Smooth muscle cell of bladder (primary cell): ENCODE results near the gene ATP6V0A1. TPM values are rescaled to one million over a fixed set of nuclear protein-coding genes. Genes with fewer than 3 reads are reported as not detected.

Source experiments
- total RNA-seq: library from RNA; depleted of rRNA; stranded (reverse); fragments of >200 nt; gene quantifications from 2 replicates; pipeline ENCODE4 v1.2.3, GENCODE V29; 2014

Gene ATP6V0A1
- 46.5 and 57.3 TPM in 2 replicates for total RNA-seq

DNA sequence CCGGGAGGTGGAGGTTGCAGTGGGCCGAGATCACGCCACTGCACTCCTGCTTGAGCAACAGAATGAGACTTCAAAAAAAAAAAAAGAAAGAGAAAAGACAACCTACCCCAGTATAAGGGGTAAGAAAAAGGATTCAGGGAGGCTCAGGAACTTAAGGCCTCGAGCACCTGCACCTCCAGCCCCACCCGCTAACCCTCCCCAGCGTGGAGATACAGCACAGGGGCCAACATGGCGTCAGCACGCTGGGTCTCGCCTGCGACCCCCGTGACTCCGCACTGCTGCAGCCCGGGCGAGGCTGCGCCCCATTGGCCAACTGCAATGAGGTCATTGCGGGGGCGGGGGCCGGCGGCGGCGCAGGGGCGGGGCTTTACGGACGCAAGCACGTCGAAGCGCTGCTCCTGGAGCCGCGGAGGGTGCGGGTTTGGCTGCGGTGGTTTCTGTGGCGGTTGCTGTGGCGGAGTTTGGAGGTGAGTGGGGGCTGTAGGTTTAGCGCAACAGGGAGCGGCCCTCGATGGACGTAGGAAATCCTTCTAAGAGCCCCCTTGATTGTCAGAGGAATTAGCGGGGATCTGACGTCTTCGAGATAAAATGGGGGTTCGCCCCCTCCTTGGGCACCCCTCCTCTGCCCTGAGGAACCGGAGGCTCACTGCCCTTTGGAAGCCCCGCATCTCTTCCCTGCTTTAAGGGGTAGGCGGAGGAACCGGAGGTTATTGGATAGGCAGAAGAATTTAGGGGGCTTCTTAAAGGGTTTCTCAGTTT lies at the start of gene ATP6V0A1:
Gene ATP6V0A1 (plus strand): TSS at position 382 of the 759 bp plus-strand sequence. CDS start 2,017 bp downstream, outside the sequence.

GRCh38 chr17:42422958-42423712 lies 35.5 kb upstream of the ATP6V0A1 start, which contains the start of gene CAVIN1:
TSS of gene CAVIN1 (minus strand) at chr17:42423256. CDS start at chr17:42423097, 159 bp downstream.

GRCh38 chr17:42536048-42536371 lies 77.3 kb downstream of the ATP6V0A1 start, which contains the start of gene NAGLU:
TSS of gene NAGLU (plus strand) at chr17:42536241. CDS start at chr17:42536273, 32 bp downstream.

DNA sequence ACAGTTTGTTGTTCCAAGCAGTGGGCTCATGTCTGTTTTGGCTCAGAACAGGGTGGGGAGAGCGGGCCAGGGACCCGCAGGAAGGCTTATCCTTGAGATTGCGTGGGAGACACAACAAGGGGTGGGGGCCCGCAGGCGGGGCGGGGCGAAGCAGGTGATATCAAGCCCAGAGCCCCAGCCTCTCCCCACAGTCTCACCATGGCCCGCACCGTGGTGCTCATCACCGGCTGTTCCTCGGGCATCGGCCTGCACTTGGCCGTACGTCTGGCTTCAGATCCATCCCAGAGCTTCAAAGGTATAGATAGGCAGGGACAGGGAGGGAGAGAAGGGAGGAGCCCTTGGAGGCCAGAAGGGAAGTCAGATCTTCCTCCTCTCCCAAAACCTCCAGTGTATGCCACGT lies 94.1 kb downstream of the ATP6V0A1 start, which contains the start of gene HSD17B1:
Gene HSD17B1 (plus strand): TSS at position 188 of the 400 bp plus-strand sequence. CDS start 11 bp downstream, at position 199.

DNA sequence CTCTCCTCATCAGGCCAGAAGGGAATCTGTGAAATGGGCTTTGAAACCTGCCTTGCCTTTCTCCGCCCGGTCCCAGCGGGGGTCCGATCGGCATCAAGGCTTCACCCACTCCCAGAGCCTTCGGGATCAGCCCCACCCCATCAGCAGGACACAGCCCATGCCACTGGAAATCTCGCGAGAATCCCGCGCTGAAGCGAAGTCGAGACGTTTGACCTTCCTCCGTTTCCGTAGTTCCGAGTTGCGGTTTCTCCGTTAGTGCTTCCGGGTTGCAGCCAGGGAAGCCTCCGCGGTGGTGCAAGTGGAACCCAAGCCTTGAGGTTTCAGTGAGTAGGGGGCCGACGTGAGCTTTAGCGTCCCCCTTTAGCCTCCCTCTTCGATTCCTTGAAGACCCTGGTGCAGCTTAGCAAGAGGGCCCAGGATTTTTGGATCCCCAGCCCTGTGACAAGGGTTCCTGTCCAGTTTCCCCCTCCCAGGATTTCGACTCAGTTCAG lies 103.3 kb downstream of the ATP6V0A1 start, which contains the start of gene COASY:
Gene COASY (plus strand): TSS at position 252 of the 491 bp plus-strand sequence. CDS start 475 bp downstream, outside the sequence.

DNA sequence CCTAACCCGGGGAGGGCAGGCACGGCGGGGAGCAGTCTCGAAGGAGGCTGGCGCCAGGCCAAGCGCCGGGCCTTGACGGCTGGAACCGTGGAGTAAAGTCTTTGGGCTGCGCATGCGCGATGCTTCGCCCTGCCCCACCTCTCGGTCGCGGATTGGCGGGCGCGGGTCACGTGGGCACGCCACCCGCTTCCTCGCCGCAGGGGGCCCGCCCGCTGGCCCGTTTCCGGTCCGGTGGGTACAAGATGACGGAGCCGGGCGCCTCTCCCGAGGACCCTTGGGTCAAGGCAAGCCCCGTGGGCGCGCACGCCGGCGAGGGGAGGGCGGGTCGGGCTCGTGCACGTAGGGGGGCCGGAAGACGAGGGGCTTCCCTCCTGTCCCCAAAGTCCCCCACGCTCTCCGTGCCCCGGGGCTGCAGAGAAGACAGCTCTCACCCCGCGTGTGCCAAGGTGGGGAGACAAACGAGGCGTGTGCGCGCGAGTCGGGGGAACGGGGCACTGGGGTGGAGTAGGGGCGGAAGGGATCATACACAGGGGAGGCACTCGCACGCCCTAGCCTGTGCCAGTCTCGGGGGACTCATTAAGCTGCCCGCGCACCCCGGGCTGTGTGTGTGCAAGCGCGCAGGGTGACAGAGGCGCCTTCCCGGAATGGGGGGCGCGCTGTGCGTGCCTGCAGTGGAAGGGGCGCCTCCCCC lies 108.3 kb downstream of the ATP6V0A1 start, which contains the start of gene MLX:
Gene MLX (plus strand): TSS at position 218 of the 691 bp plus-strand sequence. CDS start 25 bp downstream, at position 243.

Other genes with a start within 250 kb of the ATP6V0A1 start
- gene STAT5B, start 182.5 kb upstream of the ATP6V0A1 start, total RNA-seq: 25.2 and 30.8 TPM in 2 replicates
- gene STAT5A, start 170.4 kb upstream of the ATP6V0A1 start, total RNA-seq: 20.2 and 26.6 TPM in 2 replicates
- gene STAT3, start 70.4 kb upstream of the ATP6V0A1 start, total RNA-seq: 99.1 and 133 TPM in 2 replicates
- 422 and 452 TPM in 2 replicates for gene CAVIN1, start 35.6 kb upstream of the ATP6V0A1 start, total RNA-seq
- 26.3 and 27.0 TPM in 2 replicates for gene NAGLU, start 77.4 kb downstream of the ATP6V0A1 start, total RNA-seq
- 0.83 and 0.85 TPM in 2 replicates for gene HSD17B1, start 94.0 kb downstream of the ATP6V0A1 start, total RNA-seq
- 6.8 and 8.9 TPM in 2 replicates for gene COASY, start 103.3 kb downstream of the ATP6V0A1 start, total RNA-seq
- gene MLX, start 108.2 kb downstream of the ATP6V0A1 start, total RNA-seq: 28.9 and 32.3 TPM in 2 replicates
- gene PSMC3IP, start 118.9 kb downstream of the ATP6V0A1 start, total RNA-seq: 2.0 and 2.9 TPM in 2 replicates
- 60.9 and 72.4 TPM in 2 replicates for gene RETREG3, start 150.5 kb downstream of the ATP6V0A1 start, total RNA-seq
- gene TUBG1, start 150.8 kb downstream of the ATP6V0A1 start, total RNA-seq: 13.2 and 15.2 TPM in 2 replicates
- 5.4 and 7.2 TPM in 2 replicates for gene TUBG2, start 200.4 kb downstream of the ATP6V0A1 start, total RNA-seq
- 8.2 and 9.0 TPM in 2 replicates for gene PLEKHH3, start 218.1 kb downstream of the ATP6V0A1 start, total RNA-seq
- gene CCR10, start 223.0 kb downstream of the ATP6V0A1 start, total RNA-seq: 1.4 and 1.8 TPM in 2 replicates
- 19.9 and 21.9 TPM in 2 replicates for gene CNTNAP1, start 223.7 kb downstream of the ATP6V0A1 start, total RNA-seq